Measurements from ENCODE around the gene ISM1. TPM values are rescaled to one million over a fixed set of nuclear protein-coding genes. Genes with fewer than 3 reads are reported as not detected.

ISM1 gene
- total and polyA plus RNA-seq, 8 donors: 0.52 to 5.6 (median 1.7) TPM

DNA sequence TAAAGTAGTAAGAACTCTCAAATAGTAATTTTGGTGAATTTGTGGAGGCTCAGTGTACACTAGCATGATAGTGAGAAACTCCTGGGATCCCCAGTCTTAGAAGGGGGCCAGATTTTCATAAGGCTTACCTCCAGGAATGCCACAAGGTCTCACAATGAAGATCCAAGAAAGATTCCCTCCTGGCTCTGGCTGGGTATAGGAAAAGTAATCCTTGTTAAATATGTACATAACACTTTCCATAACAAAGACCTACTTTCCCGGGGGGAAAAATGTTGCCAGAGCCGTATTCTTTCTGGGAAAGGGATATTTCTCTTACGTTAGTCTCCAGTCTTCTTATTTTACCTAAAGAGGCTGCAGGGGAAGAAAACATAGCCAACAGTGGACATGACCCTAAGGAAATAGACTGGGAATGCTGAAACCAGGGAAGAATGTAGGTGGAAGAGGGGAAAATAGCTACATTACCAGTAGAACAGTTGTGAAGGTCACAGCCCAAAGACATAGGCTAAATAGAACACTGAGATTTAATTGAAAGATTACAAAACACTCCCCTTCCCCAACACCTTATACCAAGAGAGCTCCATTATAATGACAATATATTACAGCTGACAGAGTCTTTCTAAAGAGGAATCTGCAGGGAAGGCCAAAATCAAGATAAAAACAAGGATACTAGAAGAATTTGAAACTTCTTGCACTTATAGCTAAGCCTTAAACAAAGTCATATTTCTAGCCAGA is 34.9 kb upstream of the ISM1 start:
- Histone ChIP-seq H3K4me3 (no peak overlapping the region), H3K4me1 (no peaks in the 10 kb centered on the region), H3K27ac (no peak overlapping the region), H3K27me3 (no peaks in the 10 kb centered on the region), H3K36me3 (no peaks in the 10 kb centered on the region), H3K9me3 (no peaks in the 10 kb centered on the region)
- DNase-seq (no peak), FAIRE-seq (no peak), ATAC-seq (no peak)
- no peak for TF ChIP-seq CTCF (IDR thresholded peaks at IDR 0.05)
- 62 to 65% methylated on average over 3 of the region's 3 CpGs for WGBS, 2 donors
- intact Hi-C loops (cut with DNase I): no loop called here

GRCh38 chr20:13187899-13188298 is 33.2 kb upstream of the ISM1 start:
- intact Hi-C loops (cut with DNase I): no loop called here
- WGBS, 2 donors: 60 to 77% methylated on average over 2 of the region's 2 CpGs
- ATAC-seq: no peak
- H3K4me3 ChIP-seq: no peak overlapping the region
- TF ChIP-seq CTCF (IDR thresholded peaks at IDR 0.05): no peak
- H3K36me3 ChIP-seq: no peaks in the 10 kb centered on the region
- no peak for FAIRE-seq
- no peak overlapping the region for H3K27ac ChIP-seq
- H3K4me1 ChIP-seq: no peaks in the 10 kb centered on the region
- no peaks in the 10 kb centered on the region for H3K27me3 ChIP-seq
- DNase-seq: no peak
- no peaks in the 10 kb centered on the region for H3K9me3 ChIP-seq

- no peak for FAIRE-seq
- no peak for TF ChIP-seq CTCF (IDR thresholded peaks at IDR 0.05)
- Histone ChIP-seq H3K27ac (no peak overlapping the region), H3K36me3 (no peaks in the 10 kb centered on the region), H3K4me3 (no peak overlapping the region), H3K4me1 (no peaks in the 10 kb centered on the region), H3K9me3 (no peaks in the 10 kb centered on the region), H3K27me3 (no peaks in the 10 kb centered on the region)
- no peak for DNase-seq
- WGBS, 2 donors: 81 to 91% methylated on average over 2 of the region's 2 CpGs
- no peak for ATAC-seq
- intact Hi-C loops (cut with DNase I): no loop called here
Measured at GRCh38 chr20:13199279-13199678, 21.8 kb upstream of the ISM1 start.

DNA sequence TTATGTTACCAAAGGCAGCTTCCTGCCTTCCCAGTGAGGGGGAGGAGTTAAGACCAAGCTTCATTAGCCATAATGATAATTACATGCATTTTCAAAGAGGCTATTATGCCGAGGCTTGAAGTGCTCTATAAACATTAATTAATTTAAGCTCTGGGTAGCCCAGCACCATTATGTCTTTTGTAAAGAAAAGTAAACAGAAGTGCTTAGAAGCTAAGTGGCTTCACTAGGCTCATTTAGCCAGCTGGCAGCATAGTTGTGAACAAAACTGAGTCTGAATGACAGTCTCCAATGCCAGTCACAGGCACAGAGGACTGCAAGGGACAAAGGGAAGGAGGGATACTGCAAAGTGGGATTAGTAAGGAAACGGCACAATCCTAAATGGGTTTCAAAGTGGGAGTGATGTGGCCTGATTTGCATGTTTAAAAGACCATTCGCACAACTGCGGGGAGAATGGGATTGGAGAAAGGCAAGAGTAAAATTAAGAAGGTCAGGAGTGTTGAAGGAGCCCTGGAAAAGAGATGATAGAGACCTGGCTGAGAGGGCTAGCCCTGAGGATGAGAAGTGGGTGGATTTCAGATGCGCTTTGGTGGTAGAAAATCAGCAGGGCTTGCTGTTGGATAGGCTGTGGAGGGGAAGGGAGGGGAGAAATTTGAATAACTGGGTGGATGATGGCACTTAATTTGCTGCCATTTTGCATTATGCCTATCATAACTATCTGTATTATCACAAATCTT is 20.1 kb upstream of the ISM1 start:
- ATAC-seq (no peak), DNase-seq (no peak), FAIRE-seq (no peak)
- H3K4me1 ChIP-seq: no peaks in the 10 kb centered on the region
- no peaks in the 10 kb centered on the region for H3K27me3 ChIP-seq
- no peak overlapping the region for H3K4me3 ChIP-seq
- intact Hi-C loops (cut with DNase I): no loop called here
- WGBS, 2 donors: 67 to 73% methylated on average over 5 of the region's 5 CpGs
- H3K27ac ChIP-seq: no peak overlapping the region
- TF ChIP-seq CTCF (IDR thresholded peaks at IDR 0.05): no peak
- no peaks in the 10 kb centered on the region for H3K36me3 ChIP-seq
- H3K9me3 ChIP-seq: no peaks in the 10 kb centered on the region

GRCh38 chr20:13202565-13202964 is 18.5 kb upstream of the ISM1 start:
- ATAC-seq (no peak), FAIRE-seq (no peak), DNase-seq (no peak)
- 76 to 77% methylated on average over 6 of the region's 6 CpGs for WGBS, 2 donors
- TF ChIP-seq CTCF (IDR thresholded peaks at IDR 0.05): no peak
- H3K9me3 ChIP-seq: no peaks in the 10 kb centered on the region
- H3K27me3 ChIP-seq: no peaks in the 10 kb centered on the region
- no peaks in the 10 kb centered on the region for H3K36me3 ChIP-seq
- no peaks in the 10 kb centered on the region for H3K4me1 ChIP-seq
- no peak overlapping the region for H3K4me3 ChIP-seq
- intact Hi-C loops (cut with DNase I): no loop called here
- no peak overlapping the region for H3K27ac ChIP-seq

Data from pancreas (tissue), 10 donors.